H1 (cell line): ENCODE data around the gene ZNF618. TPM values are rescaled to one million over a fixed set of nuclear protein-coding genes. Genes with fewer than 3 reads are reported as not detected.

ENCODE experiments used
- CTCF ChIA-PET: fragments of 300-600 bp; sonication (Branson Sonifier 250); formaldehyde crosslinking; loops from one replicate; lab custom pipeline; 2021; ENCODE audit not compliant: partially characterized antibody; lab: Charles Lee
- POLR2A ChIA-PET: fragments of 300-600 bp; sonication (Branson Sonifier 250); formaldehyde crosslinking; loops from one replicate; lab custom pipeline; 2021; ENCODE audit warnings: inconsistent platforms; ENCODE audit not compliant: partially characterized antibody; lab: Charles Lee
- DNase-seq, 2 experiments: peaks; one replicate each; pipeline versions ENCODE4 v3.0.0 to v3.0.0-alpha.2; 2010 to 2022; ENCODE audit warnings: low spot score in 2 of 2, low read depth in 1 of 2, mixed read lengths in 1 of 2
- FAIRE-seq: peaks from 2 replicates; lab custom pipeline; 2011; peaks lifted over from hg19 to GRCh38; lab: Jason Lieb, UNC
- H2AFZ ChIP-seq: 2 replicates; pipeline ENCODE4 v1.8.1; 2012; ENCODE audit warnings: low read length, inconsistent platforms
- H2AK5ac ChIP-seq: 2 replicates; pipeline ENCODE4 v1.6.1; 2013; ENCODE audit warnings: low read depth, low read length
- H2BK120ac ChIP-seq: replicated peaks from 2 replicates; pipeline ENCODE3; 2013; ENCODE audit warnings: low read depth, low read length, inconsistent platforms
- H2BK12ac ChIP-seq: 2 replicates; pipeline ENCODE4 v1.6.1; 2013; ENCODE audit warnings: low read depth, low read length
- H2BK15ac ChIP-seq: 2 replicates; pipeline ENCODE4 v1.6.1; 2013; ENCODE audit warnings: low read length
- H2BK20ac ChIP-seq: 2 replicates; pipeline ENCODE4 v1.6.1; 2013; ENCODE audit warnings: low read length
- H2BK5ac ChIP-seq: 2 replicates; pipeline ENCODE4 v1.6.1; 2013; ENCODE audit warnings: low read depth, low read length
- H3K14ac ChIP-seq: 2 replicates; pipeline ENCODE4 v1.6.1; 2013; ENCODE audit warnings: inconsistent platforms; ENCODE audit not compliant: insufficient read length
- H3K18ac ChIP-seq: 2 replicates; pipeline ENCODE4 v1.6.1; 2013; ENCODE audit warnings: low read length; ENCODE audit errors: extremely low read depth
- H3K23ac ChIP-seq: 2 replicates; pipeline ENCODE4 v1.6.1; 2013; ENCODE audit warnings: inconsistent platforms; ENCODE audit not compliant: insufficient read length
- H3K23me2 ChIP-seq: 2 replicates; pipeline ENCODE4 v1.6.1; 2013; ENCODE audit warnings: low read depth, low read length
- H3K27ac ChIP-seq: 2 replicates; pipeline ENCODE4 v1.6.1; 2011; ENCODE audit warnings: low read depth, low read length, inconsistent platforms
- H3K27me3 ChIP-seq, 4 experiments: replicated peaks in 1 of 4; 1 replicate in 1 of 4; 2 replicates in 3 of 4; pipeline versions ENCODE4 v1.6.1 to v1.8.1; 2011 to 2013; ENCODE audit warnings: low read length in 3 of 4, mild to moderate bottlenecking in 3 of 4, inconsistent platforms in 2 of 4, mixed read lengths in 2 of 4, moderate library complexity in 1 of 4; ENCODE audit not compliant: control insufficient read depth in 3 of 4, insufficient read depth in 3 of 4; ENCODE audit errors: extremely low read depth in 1 of 4
- H3K36me3 ChIP-seq, 4 experiments: 2 replicates each; pipeline versions ENCODE4 v1.6.1 to v1.8.1; 2011 to 2013; ENCODE audit warnings: mild to moderate bottlenecking in 4 of 4, low read length in 3 of 4, moderate library complexity in 2 of 4, control low read depth in 1 of 4, inconsistent platforms in 1 of 4; ENCODE audit not compliant: insufficient read depth in 4 of 4, control insufficient read depth in 2 of 4
- H3K4ac ChIP-seq: replicated peaks from 2 replicates; pipeline ENCODE3; 2013; ENCODE audit warnings: low read length, low read depth, mixed read lengths, inconsistent platforms; ENCODE audit not compliant: insufficient read length
- H3K4me1 ChIP-seq, 4 experiments: replicated peaks in 1 of 4; 1 replicate in 1 of 4; 2 replicates in 3 of 4; pipeline versions ENCODE4 v1.6.1 to v1.8.1; 2011 to 2013; ENCODE audit warnings: low read length in 3 of 4, inconsistent platforms in 2 of 4, mixed read lengths in 1 of 4; ENCODE audit not compliant: insufficient read depth in 4 of 4, control insufficient read depth in 3 of 4
- H3K4me2 ChIP-seq, 2 experiments: 2 replicates each; pipeline versions ENCODE4 v1.6.1 to v1.8.1; 2011 to 2013; ENCODE audit warnings: low read depth in 2 of 2, low read length in 2 of 2, control low read depth in 1 of 2, inconsistent platforms in 1 of 2, mild to moderate bottlenecking in 1 of 2; ENCODE audit not compliant: insufficient read depth in 1 of 2
- H3K4me3 ChIP-seq, 4 experiments: fragments of 200-600, 300-600 bp in 1 of 4; sonication (generic), shearing (Covaris generic), sonication (Bioruptor Twin) in 1 of 4; 2 replicates each; pipeline versions ENCODE4 v1.5.1 to v1.8.1; 2011 to 2016; ENCODE audit warnings: low read length in 4 of 4, low read depth in 3 of 4, control low read depth in 2 of 4, inconsistent platforms in 2 of 4, mild to moderate bottlenecking in 2 of 4, mixed read lengths in 1 of 4, moderate library complexity in 1 of 4; ENCODE audit not compliant: insufficient read depth in 2 of 4; ENCODE audit errors: extremely low read depth in 1 of 4
- H3K56ac ChIP-seq: replicated peaks from 2 replicates; pipeline ENCODE3; 2013; ENCODE audit warnings: low read depth, mild to moderate bottlenecking, mixed read lengths, low read length, inconsistent platforms; ENCODE audit not compliant: insufficient read length
- H3K79me1 ChIP-seq: 2 replicates; pipeline ENCODE4 v1.6.1; 2013; ENCODE audit warnings: low read depth, low read length, control low read depth
- H3K79me2 ChIP-seq, 2 experiments: 2 replicates each; pipeline versions ENCODE4 v1.6.1 to v1.8.1; 2012 to 2013; ENCODE audit warnings: low read length in 2 of 2, mild to moderate bottlenecking in 2 of 2, inconsistent platforms in 1 of 2; ENCODE audit not compliant: insufficient read depth in 2 of 2, control insufficient read depth in 1 of 2
- H3K9ac ChIP-seq, 4 experiments: replicated peaks in 1 of 4; 1 replicate in 1 of 4; 2 replicates in 3 of 4; pipeline versions ENCODE4 v1.6.1 to v1.8.1; 2011 to 2013; ENCODE audit warnings: low read depth in 3 of 4, low read length in 3 of 4, control low read depth in 2 of 4, mild to moderate bottlenecking in 2 of 4, moderate library complexity in 2 of 4, inconsistent platforms in 1 of 4; ENCODE audit errors: extremely low read depth in 1 of 4
- H3K9me3 ChIP-seq, 2 experiments: 2 replicates each; pipeline versions ENCODE4 v1.6.1 to v1.8.1; 2012 to 2013; ENCODE audit warnings: mild to moderate bottlenecking in 2 of 2, moderate library complexity in 2 of 2, control low read depth in 1 of 2, inconsistent platforms in 1 of 2, low read depth in 1 of 2, low read length in 1 of 2, mixed read lengths in 1 of 2; ENCODE audit not compliant: insufficient read depth in 2 of 2
- H4K20me1 ChIP-seq, 2 experiments: replicated peaks in 1 of 2; 2 replicates each; pipeline versions ENCODE3 to v1.8.1; 2011 to 2013; ENCODE audit warnings: inconsistent platforms in 2 of 2, low read length in 2 of 2, mild to moderate bottlenecking in 1 of 2; ENCODE audit not compliant: insufficient read depth in 2 of 2, control insufficient read depth in 1 of 2
- H4K5ac ChIP-seq: 2 replicates; pipeline ENCODE4 v1.6.1; 2013; ENCODE audit warnings: low read length, low read depth, mixed read lengths, inconsistent platforms; ENCODE audit not compliant: insufficient read length
- H4K8ac ChIP-seq: 2 replicates; pipeline ENCODE4 v1.8.0; 2013; ENCODE audit warnings: mild to moderate bottlenecking, moderate library complexity, low read length, inconsistent platforms; ENCODE audit not compliant: insufficient read depth; ENCODE audit errors: extremely low read depth
- H4K91ac ChIP-seq: replicated peaks from 2 replicates; pipeline ENCODE3; 2013; ENCODE audit warnings: low read length, mixed read lengths, inconsistent platforms; ENCODE audit not compliant: insufficient read length
- ATF3 ChIP-seq: IDR thresholded peaks from 2 replicates; pipeline ENCODE4 v1.6.1; 2011; ENCODE audit warnings: low read depth, mild to moderate bottlenecking, low read length; ENCODE audit not compliant: insufficient read depth
- BACH1 ChIP-seq: IDR thresholded peaks from 2 replicates; pipeline ENCODE4 v1.6.1; 2012; ENCODE audit warnings: low read length, improper control_type of control experiment
- BCL11A ChIP-seq, 2 experiments: IDR thresholded peaks; one replicate each; pipeline ENCODE4 v1.6.1; 2011; ENCODE audit warnings: low read depth in 2 of 2, low read length in 2 of 2, mild to moderate bottlenecking in 2 of 2
- E2F6 ChIP-seq: IDR thresholded peaks from 2 replicates; pipeline ENCODE4 v1.6.1; 2012; ENCODE audit warnings: inconsistent platforms
- EGR1 ChIP-seq: IDR thresholded peaks from 2 replicates; pipeline ENCODE4 v1.6.1; 2011; ENCODE audit warnings: low read depth, low read length, borderline replicate concordance
- FOSL1 ChIP-seq: IDR thresholded peaks from 2 replicates; pipeline ENCODE4 v1.6.1; 2011; ENCODE audit warnings: mild to moderate bottlenecking, low read depth, low read length, moderate library complexity; ENCODE audit not compliant: insufficient read depth
- HDAC2 ChIP-seq, 2 experiments: fragments of 300-600 bp in 1 of 2; sonication (generic) in 1 of 2; IDR thresholded peaks; 2 replicates each; pipeline ENCODE4 v1.6.1; 2011 to 2012; ENCODE audit warnings: low read depth in 2 of 2, low read length in 2 of 2, mild to moderate bottlenecking in 2 of 2, moderate library complexity in 2 of 2, borderline replicate concordance in 1 of 2, inconsistent platforms in 1 of 2
- JUND ChIP-seq: IDR thresholded peaks from 2 replicates; pipeline ENCODE4 v1.6.1; 2011; ENCODE audit warnings: mild to moderate bottlenecking, improper control_type of control experiment, low read length
- KDM5A ChIP-seq: fragments of 200-600 bp; IDR thresholded peaks from 2 replicates; pipeline ENCODE4 v1.7.1; 2012; ENCODE audit warnings: mild to moderate bottlenecking, low read length, inconsistent platforms, mixed read lengths
- MAFK ChIP-seq: IDR thresholded peaks from 2 replicates; pipeline ENCODE4 v1.6.1; 2012; ENCODE audit warnings: low read depth, mild to moderate bottlenecking, improper control_type of control experiment, low read length
- NANOG ChIP-seq: IDR thresholded peaks from 2 replicates; pipeline ENCODE4 v1.6.1; 2011; ENCODE audit warnings: low read length, low read depth, mild to moderate bottlenecking, inconsistent platforms; ENCODE audit not compliant: insufficient read depth, poor library complexity, severe bottlenecking
- SUZ12 ChIP-seq: fragments of 200-600 bp; sonication (generic); IDR thresholded peaks from 2 replicates; pipeline ENCODE4 v1.6.1; 2012; ENCODE audit warnings: mild to moderate bottlenecking, inconsistent platforms, low read length, moderate library complexity, mixed read lengths
- WGBS, 2 experiments: shearing (Covaris generic) in 1 of 2; methylation state at CpG; one replicate each; pipeline versions ENCODE4 v1.1.6 to v1.1.7; 2013 to 2015; ENCODE audit warnings: low lambda C conversion rate in 2 of 2, mixed read lengths in 2 of 2, inconsistent platforms in 1 of 2, low coverage in 1 of 2, missing lambda C conversion rate in 1 of 2; ENCODE audit not compliant: insufficient replicate concordance in 2 of 2, insufficient coverage in 1 of 2, insufficient read length in 1 of 2; ENCODE audit errors: extremely low coverage in 1 of 2, missing lambda C conversion rate in 1 of 2; 5-methylcytosine and 5-hydroxymethylcytosine counted together
- polyA plus RNA-seq, 7 experiments: library from polyadenylated mRNA; depleted of rRNA in 3 of 7; stranded (reverse) in 5 of 7; unstranded in 2 of 7; fragments of >200 nt in 5 of 7; fragments of 200-250 nt in 2 of 7; gene quantifications; 1 replicate in 5 of 7; 2 replicates in 1 of 7; 4 replicates in 1 of 7; pipeline versions ENCODE4 v1.2.1 to v1.2.3, GENCODE V29; 2011 to 2013; ENCODE audit warnings: missing spikeins in 2 of 7, mixed read lengths in 2 of 7
- total RNA-seq: library from RNA; stranded (reverse); fragmentation: NEBNext Ultra II Directional; extraction: Animal tissue kit (Norgen Biotek cat#: 25700); gene quantifications from 2 replicates; pipeline ENCODE4 v1.2.1, GENCODE V29; 2021

The ZNF618 gene
- total and polyA plus RNA-seq, 2 of the 8 experiments (the other 6 are each of a cell fraction or from before 2014, with no cell fraction given) = 9.6 to 28.5 TPM

- Histone ChIP-seq H4K20me1 (peaks cover 0 to 1% of the 10 kb centered on the region in 2 experiments), H2BK15ac (no peak overlapping the region), H3K18ac (no peak overlapping the region), H2BK20ac (no peak overlapping the region), H3K23me2 (no peaks in the 10 kb centered on the region), H2BK12ac (peak overlapping the region; percentile 69; the same call in 1 of the 2 replicates), H3K4ac (no peak overlapping the region), H4K91ac (no peak overlapping the region), H3K23ac (no peak overlapping the region), H3K14ac (no peak overlapping the region), H4K8ac (no peak overlapping the region), H2BK120ac (no peak overlapping the region), H2BK5ac (no peak overlapping the region), H3K27ac (no peak overlapping the region), H3K9me3 (no peaks in the 10 kb centered on the region), H3K36me3 (no peaks in the 10 kb centered on the region), H3K9ac (no peak overlapping the region), H2AFZ (no peak overlapping the region), H3K4me3 (no peak overlapping the region), H2AK5ac (no peak overlapping the region), H4K5ac (no peak overlapping the region), H3K27me3 (peaks cover 0 to 3% (median under 1%) of the 10 kb centered on the region in 4 experiments; a peak in 3 of 7 replicates), H3K79me1 (no peaks in the 10 kb centered on the region), H3K4me2 (no peak overlapping the region), H3K79me2 (no peaks in the 10 kb centered on the region), H3K4me1 (peaks cover 0 to 6% (median 3%) of the 10 kb centered on the region in 4 experiments; a peak in 4 of 7 replicates), H3K56ac (no peak overlapping the region)
- POLR2A ChIA-PET = no interaction called here
- 94% methylated on average over 6 of the region's 6 CpGs; no CpG with 5 or more reads in 1 of the 2 experiments for WGBS, 2 experiments
- CTCF ChIA-PET = interaction anchor here (0.7 to 10.3 kb wide), 33 partner anchors 9 to 731 kb away, joined by 3 to 144 read pairs (median 6); partner anchors contain the start of genes COL27A1 and KIF12
- DNase-seq (no peak), FAIRE-seq (no peak)
- TF ChIP-seq KDM5A (no peak), JUND (no peak), MAFK (no peak), BACH1 (no peak), E2F6 (no peak), FOSL1 (no peak), BCL11A (IDR thresholded peaks at IDR 0.05; ENCODE audit: low read depth in 2 of 2, low read length in 2 of 2) (no peak), HDAC2 (IDR thresholded peaks at IDR 0.05; ENCODE audit: borderline replicate concordance in 1 of 2, low read depth in 2 of 2, low read length in 2 of 2) (no peak), EGR1 (no peak), NANOG (no peak), ATF3 (no peak), SUZ12 (no peak)
Measured at GRCh38 chr9:114081441-114082016, 205.4 kb downstream of the ZNF618 start.
